PFSK-1 (cell line): ENCODE measurements around the gene BCL11A.

Source experiments
- POLR2AphosphoS5 ChIP-seq: IDR thresholded peaks from 2 replicates; pipeline ENCODE4 v1.6.1; 2012; ENCODE audit warnings: low read depth, mild to moderate bottlenecking, control low read depth, low read length, moderate library complexity
- TF ChIP-seq, protein P1 (sequence below), 2 experiments: IDR thresholded peaks; 2 replicates each; pipeline versions ENCODE4 v1.6.1 to v1.8.0; 2011 to 2012; ENCODE audit warnings: low read depth in 2 of 2, low read length in 2 of 2, control low read depth in 1 of 2, inconsistent platforms in 1 of 2, mild to moderate bottlenecking in 1 of 2, moderate library complexity in 1 of 2; ENCODE audit not compliant: insufficient read depth in 1 of 2

DNA sequence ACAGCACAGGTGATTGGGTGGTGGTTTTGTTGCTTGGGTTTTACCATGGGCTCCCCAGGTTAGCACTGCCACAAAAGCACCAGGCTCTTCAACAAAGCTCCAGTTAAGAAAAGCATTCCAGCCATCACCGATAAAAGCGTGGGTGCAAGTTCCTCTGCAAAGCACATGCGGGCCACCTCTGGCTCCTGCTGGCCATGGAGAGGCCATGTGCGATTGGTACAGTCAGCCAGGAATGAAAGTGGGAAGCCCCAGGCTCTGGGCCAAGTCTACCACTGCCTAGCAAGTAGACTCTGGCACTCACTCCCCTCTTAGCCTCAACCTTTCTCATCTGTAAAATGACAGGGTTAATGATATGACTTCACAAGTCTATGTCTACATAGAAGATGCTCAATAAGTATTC is 36.0 kb downstream of the BCL11A start:
- no peak for TF ChIP-seq POLR2AphosphoS5
- TF ChIP-seq, protein P1, sequence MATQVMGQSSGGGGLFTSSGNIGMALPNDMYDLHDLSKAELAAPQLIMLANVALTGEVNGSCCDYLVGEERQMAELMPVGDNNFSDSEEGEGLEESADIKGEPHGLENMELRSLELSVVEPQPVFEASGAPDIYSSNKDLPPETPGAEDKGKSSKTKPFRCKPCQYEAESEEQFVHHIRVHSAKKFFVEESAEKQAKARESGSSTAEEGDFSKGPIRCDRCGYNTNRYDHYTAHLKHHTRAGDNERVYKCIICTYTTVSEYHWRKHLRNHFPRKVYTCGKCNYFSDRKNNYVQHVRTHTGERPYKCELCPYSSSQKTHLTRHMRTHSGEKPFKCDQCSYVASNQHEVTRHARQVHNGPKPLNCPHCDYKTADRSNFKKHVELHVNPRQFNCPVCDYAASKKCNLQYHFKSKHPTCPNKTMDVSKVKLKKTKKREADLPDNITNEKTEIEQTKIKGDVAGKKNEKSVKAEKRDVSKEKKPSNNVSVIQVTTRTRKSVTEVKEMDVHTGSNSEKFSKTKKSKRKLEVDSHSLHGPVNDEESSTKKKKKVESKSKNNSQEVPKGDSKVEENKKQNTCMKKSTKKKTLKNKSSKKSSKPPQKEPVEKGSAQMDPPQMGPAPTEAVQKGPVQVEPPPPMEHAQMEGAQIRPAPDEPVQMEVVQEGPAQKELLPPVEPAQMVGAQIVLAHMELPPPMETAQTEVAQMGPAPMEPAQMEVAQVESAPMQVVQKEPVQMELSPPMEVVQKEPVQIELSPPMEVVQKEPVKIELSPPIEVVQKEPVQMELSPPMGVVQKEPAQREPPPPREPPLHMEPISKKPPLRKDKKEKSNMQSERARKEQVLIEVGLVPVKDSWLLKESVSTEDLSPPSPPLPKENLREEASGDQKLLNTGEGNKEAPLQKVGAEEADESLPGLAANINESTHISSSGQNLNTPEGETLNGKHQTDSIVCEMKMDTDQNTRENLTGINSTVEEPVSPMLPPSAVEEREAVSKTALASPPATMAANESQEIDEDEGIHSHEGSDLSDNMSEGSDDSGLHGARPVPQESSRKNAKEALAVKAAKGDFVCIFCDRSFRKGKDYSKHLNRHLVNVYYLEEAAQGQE (IDR thresholded peaks at IDR 0.05; ENCODE audit: insufficient read depth in 1 of 2, low read depth in 2 of 2, low read length in 2 of 2), result no peak
